HL-60 (cell line): ENCODE data around the gene BSN.

ENCODE experiments used
- DNase-seq, 2 experiments: peaks; one replicate each; pipeline ENCODE4 v3.0.0-alpha.2; 2010 to 2020; ENCODE audit warnings: low read depth in 1 of 2, low spot score in 1 of 2
- H3K27ac ChIP-seq: fragments of 250-450 bp; sonication (Bioruptor Pico); replicated peaks from 2 replicates; pipeline ENCODE4 v1.5.1; 2020; ENCODE audit warnings: mild to moderate bottlenecking, moderate library complexity
- H3K27me3 ChIP-seq: fragments of 250-450 bp; sonication (Bioruptor Pico); 2 replicates; pipeline ENCODE4 v1.5.1; 2021; ENCODE audit warnings: mild to moderate bottlenecking, moderate library complexity; ENCODE audit not compliant: insufficient read depth, poor library complexity, severe bottlenecking
- H3K4me3 ChIP-seq: replicated peaks from 2 replicates; pipeline ENCODE4 v1.5.1; 2011; ENCODE audit warnings: mild to moderate bottlenecking, control low read depth, low read length; ENCODE audit not compliant: insufficient read depth
- CTCF ChIP-seq: IDR thresholded peaks from one replicate; pipeline ENCODE4 v1.5.1; 2011; ENCODE audit warnings: low read length, control low read depth, inconsistent platforms; ENCODE audit not compliant: insufficient read depth
- GABPA ChIP-seq: IDR thresholded peaks from 2 replicates; pipeline ENCODE4 v1.6.1; 2012; ENCODE audit warnings: low read depth
- POLR2AphosphoS5 ChIP-seq: IDR thresholded peaks from 2 replicates; pipeline ENCODE4 v1.6.1; 2012; ENCODE audit warnings: low read depth
- REST ChIP-seq: IDR thresholded peaks from 2 replicates; pipeline ENCODE4 v1.6.1; 2012; ENCODE audit warnings: low read depth; ENCODE audit not compliant: insufficient replicate concordance
- SPI1 ChIP-seq: IDR thresholded peaks from 2 replicates; pipeline ENCODE4 v1.6.1; 2012; ENCODE audit warnings: low read depth, mild to moderate bottlenecking, borderline replicate concordance

The BSN gene

GRCh38 chr3:49602049-49602554 is 47.8 kb downstream of the BSN start:
- Histone ChIP-seq H3K4me3 (no peak overlapping the region), H3K27ac (no peak overlapping the region), H3K27me3 (no peaks in the 10 kb centered on the region)
- TF ChIP-seq SPI1 (peak; percentile 47; the same call in 1 of the 2 replicates), POLR2AphosphoS5 (no peak), GABPA (no peak), CTCF (no peak), REST (no peak)
- peak in 1 of 2 experiments; percentile 4 for DNase-seq

GRCh38 chr3:49602877-49603411 is 48.7 kb downstream of the BSN start:
- no peak for TF ChIP-seq CTCF
- TF ChIP-seq REST, result no peak
- TF ChIP-seq SPI1, result no peak
- no peak for TF ChIP-seq POLR2AphosphoS5
- TF ChIP-seq GABPA, result no peak
- H3K27ac ChIP-seq, result no peak overlapping the region
- H3K27me3 ChIP-seq, result no peaks in the 10 kb centered on the region
- no peak for DNase-seq
- H3K4me3 ChIP-seq, result no peak overlapping the region

GRCh38 chr3:49606427-49606826 is 52.1 kb downstream of the BSN start:
- Histone ChIP-seq H3K27me3 (no peaks in the 10 kb centered on the region), H3K27ac (no peak overlapping the region), H3K4me3 (no peak overlapping the region)
- no peak for DNase-seq
- TF ChIP-seq REST, result no peak
